B cell (primary cell): ENCODE data around the gene CCDC57. TPM values are rescaled to one million over a fixed set of nuclear protein-coding genes. Genes with fewer than 3 reads are reported as not detected.

Experiments used
- ATAC-seq: fragments of 200-7000 bp; cut with Tn5 transposase; one replicate; pipeline ENCODE4 v1.10.0; 2021; ENCODE audit warnings: low read depth, mild to moderate bottlenecking, moderate number of reproducible peaks, moderate library complexity
- CTCF ChIA-PET: fragments of 350-600 bp; sonication (Branson Sonifier 250); formaldehyde crosslinking; loops from one replicate; lab custom pipeline; 2021; ENCODE audit warnings: antibody characterized with exemption, inconsistent platforms; lab: Charles Lee
- POLR2A ChIA-PET: fragments of 350-600 bp; sonication (Branson Sonifier 250); formaldehyde crosslinking; loops from one replicate; lab custom pipeline; 2021; ENCODE audit warnings: antibody characterized with exemption; lab: Charles Lee
- DNase-seq: peaks from one replicate; pipeline ENCODE4 v3.0.0; 2013
- H2AFZ ChIP-seq: 2 replicates; pipeline ENCODE4 v1.6.1; 2012; ENCODE audit warnings: mild to moderate bottlenecking, low read depth, low read length; ENCODE audit not compliant: insufficient read depth, poor library complexity, severe bottlenecking
- H3K27ac ChIP-seq, 2 donors: 1 replicate in 1 of 2; 2 replicates in 1 of 2; pipeline ENCODE4 v1.5.1; 2012 to 2013; ENCODE audit warnings: low read length in 2 of 2, mild to moderate bottlenecking in 2 of 2, moderate library complexity in 1 of 2
- H3K27me3 ChIP-seq, 4 experiments: fragments of 200-600 bp in 1 of 4; sonication (generic) in 1 of 4; replicated peaks in 1 of 4; 1 replicate in 2 of 4; 2 replicates in 2 of 4; pipeline versions ENCODE4 v1.6.1 to v1.7.0; 2013 to 2016; ENCODE audit warnings: low read length in 3 of 4, mild to moderate bottlenecking in 2 of 4, mixed read lengths in 1 of 4, moderate library complexity in 1 of 4; ENCODE audit not compliant: insufficient read depth in 4 of 4, control insufficient read depth in 3 of 4; ENCODE audit errors: control extremely low read depth in 1 of 4
- H3K36me3 ChIP-seq, 2 experiments: replicated peaks in 1 of 2; 1 replicate in 1 of 2; 2 replicates in 1 of 2; pipeline versions ENCODE4 v1.6.1 to v1.7.1; 2013; ENCODE audit warnings: low read length in 1 of 2; ENCODE audit not compliant: insufficient read depth in 2 of 2, control insufficient read depth in 1 of 2; ENCODE audit errors: control extremely low read depth in 1 of 2, extremely low read depth in 1 of 2
- H3K4me1 ChIP-seq, 2 donors: fragments of 200-600 bp in 1 of 2; sonication (generic) in 1 of 2; 1 replicate in 1 of 2; 2 replicates in 1 of 2; pipeline versions ENCODE4 v1.5.1 to v1.6.1; 2013 to 2017; ENCODE audit warnings: low read length in 2 of 2; ENCODE audit not compliant: control insufficient read depth in 2 of 2, insufficient read depth in 2 of 2
- H3K4me2 ChIP-seq: replicated peaks from 2 replicates; pipeline ENCODE3; 2012; ENCODE audit warnings: mild to moderate bottlenecking, low read depth, low read length; ENCODE audit not compliant: poor library complexity, severe bottlenecking
- H3K4me3 ChIP-seq, 5 experiments: fragments of 200-600 bp in 1 of 5; sonication (generic) in 1 of 5; 1 replicate in 3 of 5; 2 replicates in 2 of 5; pipeline versions ENCODE4 v1.5.1 to v1.7.0; 2011 to 2016; ENCODE audit warnings: low read length in 4 of 5, mild to moderate bottlenecking in 4 of 5, low read depth in 2 of 5, control low read depth in 1 of 5, moderate library complexity in 1 of 5; ENCODE audit not compliant: insufficient read depth in 1 of 5; ENCODE audit errors: control extremely low read depth in 1 of 5, extremely low read depth in 1 of 5
- H3K79me2 ChIP-seq: fragments of 200-600 bp; sonication (generic); one replicate; pipeline ENCODE4 v1.6.0; 2016; ENCODE audit warnings: low read length; ENCODE audit not compliant: control insufficient read depth, insufficient read depth
- H3K9ac ChIP-seq: fragments of 200-600 bp; sonication (generic); 2 replicates; pipeline ENCODE4 v1.6.1; 2017; ENCODE audit warnings: mild to moderate bottlenecking, low read length, moderate library complexity
- H3K9me3 ChIP-seq, 3 donors: one replicate each; pipeline versions ENCODE4 v1.6.1 to v1.7.1; 2013; ENCODE audit warnings: low read length in 2 of 3; ENCODE audit not compliant: control insufficient read depth in 2 of 3, insufficient read depth in 1 of 3; ENCODE audit errors: control extremely low read depth in 1 of 3
- H4K20me1 ChIP-seq: 2 replicates; pipeline ENCODE4 v1.6.0; 2012; ENCODE audit warnings: mild to moderate bottlenecking, low read length; ENCODE audit not compliant: insufficient read depth, control insufficient read depth, poor library complexity, severe bottlenecking
- H3K27ac Mint-ChIP-seq: one replicate; pipeline ENCODE4 v1.8.0; 2021; ENCODE audit warnings: mixed read lengths
- H3K27me3 Mint-ChIP-seq: one replicate; pipeline ENCODE4 v1.8.0; 2021; ENCODE audit warnings: mixed read lengths
- H3K4me1 Mint-ChIP-seq: one replicate; pipeline ENCODE4 v1.8.0; 2021; ENCODE audit warnings: mixed read lengths
- H3K4me3 Mint-ChIP-seq: one replicate; pipeline ENCODE4 v1.8.0; 2021; ENCODE audit warnings: mixed read lengths
- H3K9me3 Mint-ChIP-seq: one replicate; pipeline ENCODE4 v1.8.0; 2022; ENCODE audit warnings: mixed read lengths; ENCODE audit not compliant: insufficient read depth
- EZH2 ChIP-seq: IDR thresholded peaks from 2 replicates; pipeline ENCODE4 v1.6.1; 2012; ENCODE audit warnings: borderline replicate concordance, low read depth, mild to moderate bottlenecking, moderate library complexity, low read length; ENCODE audit not compliant: insufficient read depth, poor library complexity, severe bottlenecking
- WGBS: methylation state at CpG from one replicate; pipeline ENCODE4 v1.1.5; 2013; ENCODE audit warnings: missing lambda C conversion rate; ENCODE audit not compliant: insufficient coverage; 5-methylcytosine and 5-hydroxymethylcytosine counted together
- intact Hi-C: fragments of 100-400 bp; cut with micrococcal nuclease; formaldehyde crosslinking; loops from one replicate; pipeline ENCODE4 v1.10.0; 2022
- polyA plus RNA-seq: library from polyadenylated mRNA; depleted of rRNA; stranded (reverse); fragments of >200 nt; gene quantifications from 2 replicates; pipeline ENCODE4 v1.2.3, GENCODE V29; 2012
- total RNA-seq, 2 donors: library from RNA; stranded (reverse); fragments of 120-200 nt in 1 of 2; gene quantifications; 1 replicate in 1 of 2; 2 replicates in 1 of 2; pipeline versions ENCODE4 v1.2.3 to v1.2.4, GENCODE V29; 2013 to 2022
- TF ChIP-seq, protein P1 (sequence below): fragments of 200-600 bp; IDR thresholded peaks from one replicate; pipeline ENCODE4 v1.8.0; 2022; ENCODE audit warnings: antibody characterized with exemption, mild to moderate bottlenecking

CCDC57 gene
- total and polyA plus RNA-seq, 2 donors (not counting 1 experiment from before 2014, with no cell fraction given), result 49.7 to 67.2 TPM

DNA sequence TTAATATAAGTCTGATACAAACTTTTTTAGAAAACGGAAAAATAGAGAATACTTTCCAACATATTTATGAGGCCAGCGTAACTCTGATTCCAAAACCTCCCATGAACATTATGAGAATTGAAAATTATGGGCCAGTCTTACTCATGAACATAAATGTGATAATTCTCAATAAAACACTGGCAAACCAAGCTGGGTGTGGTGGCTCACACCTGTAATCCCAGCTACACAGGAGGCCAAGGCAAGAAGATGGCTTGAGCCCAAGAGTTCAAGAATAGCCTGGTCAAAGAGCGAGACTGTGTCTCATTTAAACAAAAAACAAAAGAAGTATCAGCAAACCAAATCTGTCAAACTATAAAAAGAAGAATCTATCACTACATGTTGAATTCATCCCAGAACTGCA lies 47.8 kb downstream of the CCDC57 start:
- H3K79me2 ChIP-seq, result no peaks in the 10 kb centered on the region
- Mint-ChIP-seq H3K4me3 (no peak overlapping the region), H3K4me1 (no peaks in the 10 kb centered on the region), H3K27ac (no peak overlapping the region), H3K27me3 (no peaks in the 10 kb centered on the region), H3K9me3 (no peaks in the 10 kb centered on the region)
- TF ChIP-seq, protein P1, sequence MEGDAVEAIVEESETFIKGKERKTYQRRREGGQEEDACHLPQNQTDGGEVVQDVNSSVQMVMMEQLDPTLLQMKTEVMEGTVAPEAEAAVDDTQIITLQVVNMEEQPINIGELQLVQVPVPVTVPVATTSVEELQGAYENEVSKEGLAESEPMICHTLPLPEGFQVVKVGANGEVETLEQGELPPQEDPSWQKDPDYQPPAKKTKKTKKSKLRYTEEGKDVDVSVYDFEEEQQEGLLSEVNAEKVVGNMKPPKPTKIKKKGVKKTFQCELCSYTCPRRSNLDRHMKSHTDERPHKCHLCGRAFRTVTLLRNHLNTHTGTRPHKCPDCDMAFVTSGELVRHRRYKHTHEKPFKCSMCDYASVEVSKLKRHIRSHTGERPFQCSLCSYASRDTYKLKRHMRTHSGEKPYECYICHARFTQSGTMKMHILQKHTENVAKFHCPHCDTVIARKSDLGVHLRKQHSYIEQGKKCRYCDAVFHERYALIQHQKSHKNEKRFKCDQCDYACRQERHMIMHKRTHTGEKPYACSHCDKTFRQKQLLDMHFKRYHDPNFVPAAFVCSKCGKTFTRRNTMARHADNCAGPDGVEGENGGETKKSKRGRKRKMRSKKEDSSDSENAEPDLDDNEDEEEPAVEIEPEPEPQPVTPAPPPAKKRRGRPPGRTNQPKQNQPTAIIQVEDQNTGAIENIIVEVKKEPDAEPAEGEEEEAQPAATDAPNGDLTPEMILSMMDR, result no peak
- no peak for TF ChIP-seq EZH2
- H3K36me3 ChIP-seq, result no peaks in the 10 kb centered on the region
- no peaks in the 10 kb centered on the region for H3K9me3 ChIP-seq
- ATAC-seq (no peak), DNase-seq (no peak)
- POLR2A ChIA-PET, result no interaction called here
- no peaks in the 10 kb centered on the region for H3K4me1 ChIP-seq
- H2AFZ ChIP-seq, result no peak overlapping the region
- no peaks in the 10 kb centered on the region for H4K20me1 ChIP-seq
- WGBS, result 100% methylated on average over 1 of the region's 3 CpGs
- CTCF ChIA-PET, result no interaction called here
- H3K27ac ChIP-seq, result no peak overlapping the region
- intact Hi-C loops, result no loop called here
- H3K4me2 ChIP-seq, result no peak overlapping the region
- no peak overlapping the region for H3K9ac ChIP-seq
- no peaks in the 10 kb centered on the region for H3K27me3 ChIP-seq
- no peak overlapping the region for H3K4me3 ChIP-seq

DNA sequence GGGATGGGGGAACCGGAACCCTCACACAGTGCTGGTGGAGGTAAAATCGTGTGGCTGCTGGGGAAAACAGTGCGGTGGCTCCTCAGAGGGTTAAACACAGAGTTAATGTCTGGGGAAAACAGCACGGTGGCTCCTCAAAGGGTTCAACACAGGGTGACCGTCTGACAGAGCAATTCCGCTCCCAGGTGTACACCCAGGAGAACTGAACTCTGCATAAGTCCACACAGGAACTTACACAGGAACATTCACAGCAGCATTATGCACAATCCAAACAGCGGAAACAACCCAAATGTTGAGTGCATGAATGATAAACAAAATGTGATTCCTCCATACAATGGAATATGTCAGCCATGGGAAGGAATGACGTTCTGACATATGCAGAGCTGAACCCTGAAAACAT lies 51.4 kb downstream of the CCDC57 start:
- H3K4me3 ChIP-seq, result no peak overlapping the region
- H3K79me2 ChIP-seq, result no peaks in the 10 kb centered on the region
- H2AFZ ChIP-seq, result no peak overlapping the region
- no peaks in the 10 kb centered on the region for H3K9me3 ChIP-seq
- no peaks in the 10 kb centered on the region for H4K20me1 ChIP-seq
- H3K9ac ChIP-seq, result no peak overlapping the region
- no peak overlapping the region for H3K4me2 ChIP-seq
- intact Hi-C loops, result no loop called here
- H3K27me3 ChIP-seq, result no peaks in the 10 kb centered on the region
- no peaks in the 10 kb centered on the region for H3K27me3 Mint-ChIP-seq
- POLR2A ChIA-PET, result no interaction called here
- DNase-seq (no peak), ATAC-seq (no peak)
- H3K27ac Mint-ChIP-seq, result no peak overlapping the region
- CTCF ChIA-PET, result interaction anchor here (0.8 kb wide), 1 partner anchor 131 kb away, joined by 3 read pairs; no protein-coding TSS in a partner anchor
- H3K4me3 Mint-ChIP-seq, result no peak overlapping the region
- no peaks in the 10 kb centered on the region for H3K4me1 Mint-ChIP-seq
- no peak for TF ChIP-seq EZH2
- TF ChIP-seq, protein P1, result no peak
- H3K27ac ChIP-seq, result no peak overlapping the region
- H3K36me3 ChIP-seq, result no peaks in the 10 kb centered on the region
- H3K4me1 ChIP-seq, result no peaks in the 10 kb centered on the region
- H3K9me3 Mint-ChIP-seq, result no peaks in the 10 kb centered on the region
- WGBS, result 97% methylated on average over 5 of the region's 8 CpGs
